Dermis microvascular lymphatic vessel endothelial cell (primary cell): ENCODE measurements around the gene SPINK9. TPM values are rescaled to one million over a fixed set of nuclear protein-coding genes. Genes with fewer than 3 reads are reported as not detected.
A peak's percentile ranks its signal among the peaks of the same experiment; 100 is the strongest.
"Not testable (repeated sequence)": the region's sequence is repeated elsewhere in the genome, so short reads cannot be mapped to it uniquely, and the experiment has no call there.

Experiments
- DNase-seq, 2 donors: peaks; one replicate each; pipeline versions ENCODE4 v3.0.0 to v3.0.0-alpha.2; 2010; ENCODE audit warnings: low read depth in 2 of 2
- total RNA-seq: library from RNA; depleted of rRNA; stranded (reverse); fragments of >200 nt; gene quantifications from 2 replicates; pipeline ENCODE4 v1.2.1, GENCODE V29; 2014

Gene SPINK9, protein sequence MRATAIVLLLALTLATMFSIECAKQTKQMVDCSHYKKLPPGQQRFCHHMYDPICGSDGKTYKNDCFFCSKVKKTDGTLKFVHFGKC
- not detected in 2 replicates for total RNA-seq

DNA sequence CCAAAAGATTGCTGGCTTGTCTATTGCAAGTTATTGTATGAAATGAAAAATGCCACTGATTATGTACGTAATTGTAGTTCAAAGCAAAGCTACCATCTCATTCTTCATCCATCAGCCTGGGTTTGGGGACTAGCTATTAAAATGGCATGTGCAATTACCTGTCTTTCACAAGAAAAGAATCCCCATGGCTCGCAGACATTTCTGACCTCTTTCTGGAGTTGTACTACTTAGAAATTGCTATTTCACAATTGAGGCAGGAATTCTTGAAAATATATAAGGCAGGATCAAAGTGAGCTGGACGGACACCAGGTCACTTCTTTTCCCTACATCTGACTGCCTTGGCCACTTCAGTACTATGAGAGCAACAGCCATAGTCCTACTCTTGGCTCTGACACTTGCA, at the start of gene SPINK9:
Gene SPINK9, plus strand, starts transcription at position 301 of the 400 bp plus-strand sequence. Its CDS starts 55 bp downstream, at position 356.
- no peak for DNase-seq

GRCh38 chr5:148290271-148291195, 44.8 kb upstream of the SPINK9 start:
- peak in 1 of 2 donors; percentile 28 for DNase-seq

- no peak for DNase-seq
Observed at GRCh38 chr5:148297731-148298130, 37.6 kb upstream of the SPINK9 start.

DNA sequence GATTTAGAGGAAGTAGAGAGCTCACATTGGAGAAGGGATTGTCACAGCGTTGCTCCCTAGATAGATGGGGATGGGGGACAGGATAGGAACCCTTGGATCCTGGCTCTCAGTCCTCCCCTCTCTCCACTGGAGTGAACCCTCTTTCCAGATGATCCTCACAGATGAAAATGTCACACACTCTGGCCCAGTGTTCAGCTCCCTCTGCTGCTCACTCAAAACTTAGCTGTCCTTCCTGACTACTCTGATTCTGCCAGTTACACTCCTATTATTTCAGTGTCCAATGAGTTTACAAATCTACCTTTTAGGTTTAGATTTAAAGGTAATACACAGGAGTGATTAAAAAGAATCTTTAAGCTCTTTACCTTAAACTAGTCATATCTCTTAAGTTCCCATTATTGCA, 28.9 kb upstream of the SPINK9 start:
- DNase-seq = no peak

- no peak for DNase-seq
Observed at GRCh38 chr5:148309019-148309418, 26.3 kb upstream of the SPINK9 start.

DNA sequence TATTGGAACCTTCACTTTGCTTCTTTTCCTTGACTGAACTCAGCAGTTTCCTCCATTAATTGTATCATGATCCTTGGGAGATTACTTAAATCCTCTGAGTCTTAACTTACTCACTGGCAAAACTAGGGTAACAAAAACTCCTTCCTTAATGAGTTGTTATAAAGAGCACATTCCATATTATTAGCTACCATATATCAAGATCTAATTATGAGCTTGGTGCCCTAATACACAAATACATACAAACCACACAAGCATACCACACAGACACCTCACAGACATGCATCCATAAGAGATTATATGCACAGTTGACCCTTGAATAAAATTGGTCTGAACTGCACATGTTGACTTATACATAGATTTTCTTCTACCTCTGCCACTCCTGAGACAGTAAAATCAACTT, 25.6 kb upstream of the SPINK9 start:
- no peak for DNase-seq

DNA sequence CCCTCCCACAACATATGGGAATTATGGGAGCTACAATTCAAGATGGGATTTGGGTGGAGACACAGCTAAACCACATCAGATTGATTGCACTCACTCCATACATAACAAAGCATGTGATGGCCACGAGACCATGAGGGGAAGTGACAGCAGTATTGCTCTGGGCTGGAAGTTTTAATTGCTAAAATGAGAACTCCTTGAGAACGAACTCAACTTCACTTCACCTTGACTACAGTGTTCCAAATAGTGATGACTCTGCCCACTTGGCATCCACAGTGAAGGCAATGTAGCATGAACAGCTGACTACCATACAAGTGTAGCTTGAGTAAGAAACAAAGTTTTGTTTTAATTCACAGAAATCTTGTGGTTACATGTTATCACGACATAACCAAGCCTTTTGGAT, 23.9 kb upstream of the SPINK9 start:
- DNase-seq = no peak

GRCh38 chr5:148312153-148312552, 23.2 kb upstream of the SPINK9 start, which contains the start of gene SPINK7:
Gene SPINK7 (plus strand): TSS chr5:148312423. CDS start chr5:148312484, 61 bp downstream.
- DNase-seq = no peak

GRCh38 chr5:148314187-148314586, 21.2 kb upstream of the SPINK9 start:
- no peak for DNase-seq

DNA sequence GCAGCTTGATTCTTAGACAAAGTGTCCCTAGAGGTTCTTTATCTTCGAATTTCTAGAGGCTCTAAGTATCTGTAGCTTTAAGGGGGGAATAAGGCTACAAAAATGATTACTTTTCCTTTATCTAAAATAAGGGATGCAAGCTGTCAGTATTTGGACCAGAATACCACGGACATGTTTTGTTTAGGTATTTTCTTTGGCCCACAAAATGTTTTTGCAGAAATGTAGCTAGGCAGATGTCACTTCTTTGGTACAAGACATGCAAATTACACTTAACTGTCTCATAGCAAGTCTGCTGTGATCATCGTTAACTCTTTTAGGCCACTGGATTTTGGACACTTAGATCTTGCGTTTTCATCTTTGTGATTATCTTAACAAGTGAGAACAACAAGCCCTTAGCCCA, 20.6 kb upstream of the SPINK9 start:
- DNase-seq = no peak

DNA sequence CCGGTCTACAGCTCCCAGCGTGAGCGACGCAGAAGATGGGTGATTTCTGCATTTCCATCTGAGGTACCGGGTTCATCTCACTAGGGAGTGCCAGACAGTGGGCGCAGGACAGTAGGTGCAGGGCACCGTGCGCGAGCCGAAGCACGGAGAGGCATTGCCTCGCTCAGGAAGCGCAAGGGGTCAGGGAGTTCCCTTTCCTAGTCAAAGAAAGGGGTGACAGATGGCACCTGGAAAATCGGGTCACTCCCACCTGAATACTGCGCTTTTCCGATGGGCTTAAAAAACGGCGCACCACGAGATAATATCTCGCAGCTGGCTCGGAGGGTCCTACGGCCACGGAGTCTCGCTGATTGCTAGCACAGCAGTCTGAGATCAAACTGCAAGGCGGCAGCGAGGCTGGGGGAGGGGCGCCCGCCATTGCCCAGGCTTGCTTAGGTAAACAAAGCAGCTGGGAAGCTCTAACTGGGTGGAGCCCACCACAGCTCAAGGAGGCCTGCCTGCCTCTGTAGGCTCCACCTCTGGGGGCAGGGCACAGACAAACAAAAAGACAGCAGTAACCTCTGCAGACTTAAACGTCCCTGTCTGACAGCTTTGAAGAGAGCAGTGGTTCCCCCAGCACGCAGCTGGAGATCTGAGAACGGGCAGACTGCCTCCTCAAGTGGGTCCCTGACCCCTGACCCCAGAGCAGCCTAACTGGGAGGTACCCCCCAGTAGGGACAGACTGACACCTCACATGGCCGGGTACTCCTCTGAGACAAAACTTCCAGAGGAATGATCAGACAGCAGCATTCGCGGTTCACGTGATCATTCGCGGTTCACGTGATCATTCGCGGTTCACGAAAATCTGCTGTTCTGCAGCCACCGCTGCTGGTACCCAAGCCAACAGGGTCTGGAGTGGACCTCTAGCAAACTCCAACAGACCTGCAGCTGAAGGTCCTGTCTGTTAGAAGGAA, 15.1 kb upstream of the SPINK9 start:
- DNase-seq = not testable (repeated sequence)

DNA sequence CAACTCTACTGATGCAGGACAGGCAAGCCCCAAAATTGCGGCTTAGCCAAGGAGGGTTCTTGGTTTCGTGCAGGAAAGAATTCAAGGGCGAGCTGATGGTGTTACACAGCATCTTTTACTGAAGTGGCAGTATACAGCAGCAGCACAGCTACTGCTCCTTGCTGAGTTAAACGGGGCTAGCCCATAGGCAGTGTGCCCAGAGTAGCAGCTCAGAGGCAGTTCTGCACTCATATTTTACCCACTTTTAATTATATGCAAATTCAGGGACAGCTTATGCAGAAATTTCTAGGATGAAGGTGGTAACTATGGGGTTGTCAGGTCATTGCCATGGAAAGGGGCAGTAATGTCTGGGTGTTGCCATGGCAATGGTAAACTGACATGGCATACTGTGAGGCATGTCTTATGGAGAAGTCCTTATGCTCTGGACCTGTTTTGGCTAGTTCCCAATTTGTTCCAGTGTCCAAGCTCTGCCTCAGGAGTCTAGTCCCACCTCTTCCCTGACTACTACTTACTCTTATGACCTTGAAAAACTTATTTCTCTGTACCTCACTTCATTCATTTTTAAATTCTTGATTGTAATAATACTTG, 2.0 kb upstream of the SPINK9 start:
- no peak for DNase-seq

GRCh38 chr5:148336704-148337435, 1.5 kb downstream of the SPINK9 start:
- no peak for DNase-seq

DNA sequence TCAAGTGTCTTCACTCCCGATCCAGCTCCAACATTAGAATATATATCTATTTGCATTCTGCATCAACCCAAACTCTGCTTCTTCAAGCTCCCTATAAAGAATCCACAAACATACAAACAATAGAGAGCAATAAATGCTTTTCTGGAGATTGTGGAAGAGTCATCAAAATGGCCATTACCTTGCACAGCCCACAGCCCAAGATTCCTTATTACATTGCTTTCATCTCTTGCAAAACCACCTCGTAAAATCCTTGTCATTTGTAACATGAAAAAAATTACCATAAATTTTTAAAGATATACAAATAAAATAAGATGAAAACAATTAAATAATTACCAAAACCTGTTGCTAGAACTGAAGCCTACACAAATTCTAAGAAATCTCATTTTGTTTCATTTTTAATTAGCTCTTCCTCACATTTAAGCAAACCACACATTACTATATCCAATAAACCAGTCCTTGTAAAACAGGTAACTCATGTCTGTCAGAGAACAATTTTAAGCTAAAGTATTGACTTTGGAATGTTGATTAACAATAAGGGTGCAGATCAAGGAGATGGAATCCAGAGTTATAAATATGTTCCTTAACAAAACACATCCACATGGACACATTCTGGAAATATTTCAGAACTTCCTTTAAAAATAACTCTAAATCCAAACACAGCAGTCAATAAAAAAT, 7.1 kb downstream of the SPINK9 start:
- no peak for DNase-seq

- DNase-seq = no peak
Observed at GRCh38 chr5:148343046-148343407, 7.7 kb downstream of the SPINK9 start.

DNA sequence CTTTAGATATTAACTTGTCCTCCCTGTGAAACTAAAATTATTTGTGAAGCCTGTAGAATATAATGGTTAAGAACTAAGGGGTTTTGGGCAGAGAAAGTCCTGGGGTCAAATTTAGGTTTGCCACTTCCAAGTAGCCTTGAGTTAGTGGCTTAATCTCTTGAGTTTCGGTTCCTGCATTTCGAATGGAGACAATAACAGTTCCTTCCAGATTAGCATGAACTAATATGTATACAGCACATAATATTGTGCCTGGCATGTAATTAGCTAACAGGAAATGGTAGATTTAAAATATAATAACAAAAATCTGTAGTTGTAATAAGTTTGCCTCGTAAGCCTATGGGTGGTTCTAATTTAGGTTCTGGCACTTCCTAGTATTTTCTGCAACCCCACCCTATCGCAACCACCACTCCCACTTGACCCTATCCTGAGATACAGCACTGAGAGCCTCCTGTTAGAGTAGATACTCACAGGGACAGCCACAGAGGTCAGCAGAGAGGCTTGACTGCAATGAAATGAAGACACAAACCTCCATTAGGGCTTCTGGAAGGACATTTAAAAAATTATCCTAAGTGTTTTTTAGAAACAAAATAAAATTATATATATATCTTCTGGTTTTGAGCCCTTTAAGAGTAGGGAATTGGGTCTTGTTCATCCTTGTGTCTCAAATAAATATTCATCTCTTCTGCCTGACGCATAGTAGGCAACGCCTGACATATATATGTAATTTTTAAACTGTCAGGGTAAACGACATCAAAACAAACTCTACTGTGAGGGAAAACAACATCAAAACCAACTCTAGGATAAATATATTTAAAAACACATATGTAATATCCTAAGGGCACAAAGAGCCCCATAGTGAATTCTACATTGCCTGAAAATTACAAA, 8.5 kb downstream of the SPINK9 start:
- no peak for DNase-seq

DNA sequence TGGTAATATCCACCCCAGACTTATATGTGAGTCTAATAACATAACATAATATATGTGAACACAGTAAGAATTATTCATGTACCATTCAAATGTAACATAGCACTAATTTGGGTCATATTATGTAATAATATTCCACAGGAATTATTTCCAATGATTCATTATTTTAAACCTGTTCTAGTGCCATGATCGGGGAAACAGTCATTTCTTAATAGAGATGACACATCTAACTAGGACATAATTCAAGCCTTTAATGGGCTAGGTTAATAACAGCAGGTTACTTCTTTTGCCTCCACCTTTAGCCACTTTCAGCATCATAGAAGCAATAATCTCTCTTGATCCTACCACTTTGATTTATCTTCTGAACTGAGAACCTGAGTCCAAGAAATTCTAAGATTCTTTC, 12.3 kb downstream of the SPINK9 start:
- no peak for DNase-seq

- no peak for DNase-seq
Observed at GRCh38 chr5:148352696-148353095, 17.3 kb downstream of the SPINK9 start.

GRCh38 chr5:148353634-148354033, 18.3 kb downstream of the SPINK9 start:
- DNase-seq = no peak
